A549 (cell line): ENCODE data around the gene SLC38A3. TPM values are rescaled to one million over a fixed set of nuclear protein-coding genes. Genes with fewer than 3 reads are reported as not detected.

ENCODE experiments used
- ATAC-seq, 2 experiments: fragments of 200-7000 bp in 1 of 2; fragments of >200 bp in 1 of 2; cut with Nextera tagmentation in 1 of 2; cut with Tn5 transposase in 1 of 2; 3 replicates each; pipeline versions ENCODE4 v1.8.0 to v1.9.1; 2018 to 2020; ENCODE audit warnings: mild to moderate bottlenecking in 1 of 2, moderate library complexity in 1 of 2
- CTCF ChIA-PET: fragments of 300-600 bp; sonication (Branson Sonifier 250); formaldehyde crosslinking; extraction: SDS; loops from one replicate; lab custom pipeline; 2021; ENCODE audit warnings: antibody characterized with exemption, inconsistent platforms; lab: Yijun Ruan, JAX
- POLR2A ChIA-PET: fragments of 350-600 bp; formaldehyde crosslinking; extraction: SDS; loops from one replicate; lab custom pipeline; 2021; ENCODE audit warnings: antibody characterized with exemption, inconsistent platforms; lab: Yijun Ruan, JAX
- DNase-seq, 2 experiments: peaks; one replicate each; pipeline versions ENCODE4 v3.0.0 to v3.0.0-alpha.2; 2011 to 2016; ENCODE audit warnings: low read depth in 1 of 2, low spot score in 1 of 2
- FAIRE-seq: peaks from 2 replicates; lab custom pipeline; 2011; peaks lifted over from hg19 to GRCh38; lab: Jason Lieb, UNC
- H3K27ac ChIP-seq, 2 experiments: fragments of >200 bp; sonication (Bioruptor Twin); formaldehyde crosslinking; 3 replicates each; pipeline ENCODE4 v1.5.1; 2016 to 2017
- H3K4me1 ChIP-seq: fragments of >200 bp; sonication (Bioruptor Twin); formaldehyde crosslinking; 3 replicates; pipeline ENCODE4 v1.6.1; 2016
- H3K4me2 ChIP-seq: fragments of >200 bp; sonication (Bioruptor Twin); formaldehyde crosslinking; 3 replicates; pipeline ENCODE4 v1.6.1; 2016
- H3K4me3 ChIP-seq: fragments of >200 bp; sonication (Bioruptor Twin); formaldehyde crosslinking; 3 replicates; pipeline ENCODE4 v1.5.1; 2016
- H3K9me3 ChIP-seq: fragments of >200 bp; sonication (Bioruptor Twin); formaldehyde crosslinking; 3 replicates; pipeline ENCODE4 v1.6.1; 2016
- BHLHE40 ChIP-seq: IDR thresholded peaks from 2 replicates; pipeline ENCODE4 v1.6.1; 2012; ENCODE audit warnings: low read depth, low read length, inconsistent platforms
- CHD4 ChIP-seq: fragments of 200-600 bp; sonication (generic); IDR thresholded peaks from 2 replicates; pipeline ENCODE4 v1.6.1; 2016; ENCODE audit warnings: antibody characterized with exemption, mild to moderate bottlenecking, borderline replicate concordance
- HES2 ChIP-seq: fragments of >200 bp; sonication (Bioruptor Twin); formaldehyde crosslinking; IDR thresholded peaks from 2 replicates; pipeline ENCODE4 v1.6.1; 2016
- HEYL ChIP-seq: fragments of 250-450 bp; sonication (Bioruptor Pico); IDR thresholded peaks from 2 replicates; pipeline ENCODE4 v1.8.0; 2021; ENCODE audit warnings: mild to moderate bottlenecking, moderate library complexity
- HOXB5 ChIP-seq: fragments of 250-450 bp; sonication (Bioruptor Pico); IDR thresholded peaks from 2 replicates; pipeline ENCODE4 v1.5.0; 2020; ENCODE audit warnings: mild to moderate bottlenecking, moderate library complexity
- NFE2L2 ChIP-seq: fragments of 150-350 bp; conservative IDR thresholded peaks from 2 replicates; pipeline ENCODE4 v1.6.1; 2014; ENCODE audit warnings: low read length
- NPAS2 ChIP-seq: fragments of 250-450 bp; sonication (Bioruptor Pico); IDR thresholded peaks from 2 replicates; pipeline ENCODE4 v1.8.0; 2022; ENCODE audit warnings: mild to moderate bottlenecking, moderate library complexity, borderline replicate concordance
- NR3C1 ChIP-seq: fragments of >200 bp; sonication (Bioruptor Twin); formaldehyde crosslinking; IDR thresholded peaks from 3 replicates; pipeline ENCODE4 v1.6.1; 2017
- PHF8 ChIP-seq: fragments of 200-600 bp; sonication (generic); IDR thresholded peaks from 2 replicates; pipeline ENCODE4 v1.6.1; 2016; ENCODE audit warnings: low read depth, mild to moderate bottlenecking, antibody characterized with exemption, moderate library complexity, borderline replicate concordance
- POLR2A ChIP-seq: IDR thresholded peaks from 2 replicates; pipeline ENCODE4 v1.6.1; 2012; ENCODE audit warnings: mild to moderate bottlenecking, low read length
- POLR2AphosphoS2 ChIP-seq: conservative IDR thresholded peaks from 2 replicates; pipeline ENCODE4 v1.6.1; 2012; ENCODE audit warnings: low read length, improper control_type of control experiment, inconsistent platforms
- RAD21 ChIP-seq, 2 experiments: fragments of >200 bp in 1 of 2; sonication (Bioruptor Twin) in 1 of 2; formaldehyde crosslinking in 1 of 2; IDR thresholded peaks in 1 of 2; conservative IDR thresholded peaks in 1 of 2; 2 replicates in 1 of 2; 3 replicates in 1 of 2; pipeline ENCODE4 v1.6.1; 2012 to 2018; ENCODE audit warnings: inconsistent platforms in 1 of 2
- RARB ChIP-seq: fragments of 250-450 bp; sonication (Bioruptor Pico); IDR thresholded peaks from 2 replicates; pipeline ENCODE4 v1.8.0; 2021; ENCODE audit warnings: mild to moderate bottlenecking, moderate library complexity
- RFX5 ChIP-seq: fragments of 450-650 bp; IDR thresholded peaks from 2 replicates; pipeline ENCODE4 v1.7.1; 2014; ENCODE audit warnings: antibody characterized with exemption, mild to moderate bottlenecking, moderate library complexity
- SMC3 ChIP-seq: fragments of >200 bp; sonication (Bioruptor Twin); formaldehyde crosslinking; IDR thresholded peaks from 3 replicates; pipeline ENCODE4 v1.6.1; 2018; ENCODE audit warnings: inconsistent platforms
- SREBF2 ChIP-seq: fragments of 450-650 bp; IDR thresholded peaks from 2 replicates; pipeline ENCODE4 v1.6.1; 2014; ENCODE audit warnings: mild to moderate bottlenecking, moderate library complexity
- ZC3H11A ChIP-seq: fragments of 450-650 bp; IDR thresholded peaks from 2 replicates; pipeline ENCODE4 v1.6.1; 2014; ENCODE audit warnings: antibody characterized with exemption, mild to moderate bottlenecking
- WGBS: methylation state at CpG from one replicate; pipeline ENCODE4 v1.1.6; 2017; ENCODE audit errors: missing lambda C conversion rate; 5-methylcytosine and 5-hydroxymethylcytosine counted together
- polyA plus RNA-seq, 4 experiments: library from polyadenylated mRNA; depleted of rRNA in 3 of 4; stranded (reverse); fragments of >200 nt; fragmentation: RNase III in 1 of 4; extraction: RNeasy Plus Mini Kit Qiagen cat#74134 plus additional on column Dnase treatment in 1 of 4; gene quantifications; 2 replicates in 3 of 4; 3 replicates in 1 of 4; pipeline ENCODE4 v1.2.3, GENCODE V29; 2011 to 2017
- TF ChIP-seq, protein P1 (sequence below): IDR thresholded peaks from 2 replicates; pipeline ENCODE4 v1.6.1; 2012
- TF ChIP-seq, protein P2 (sequence below): fragments of 450-650 bp; IDR thresholded peaks from 2 replicates; pipeline ENCODE4 v1.6.1; 2014; ENCODE audit warnings: antibody characterized with exemption
- TF ChIP-seq, protein P3 (sequence below): fragments of 250-450 bp; sonication (Bioruptor Pico); IDR thresholded peaks from 2 replicates; pipeline ENCODE4 v1.5.0; 2021; ENCODE audit warnings: mild to moderate bottlenecking, moderate library complexity, borderline replicate concordance
- TF ChIP-seq, protein P4 (sequence below): fragments of >200 bp; sonication (Bioruptor Twin); formaldehyde crosslinking; IDR thresholded peaks from 3 replicates; pipeline ENCODE4 v1.5.1; 2016

The SLC38A3 gene
- polyA plus RNA-seq, 2 of the 4 experiments (the other 2 are of a cell fraction) = 0.05 TPM; not detected in 1

DNA sequence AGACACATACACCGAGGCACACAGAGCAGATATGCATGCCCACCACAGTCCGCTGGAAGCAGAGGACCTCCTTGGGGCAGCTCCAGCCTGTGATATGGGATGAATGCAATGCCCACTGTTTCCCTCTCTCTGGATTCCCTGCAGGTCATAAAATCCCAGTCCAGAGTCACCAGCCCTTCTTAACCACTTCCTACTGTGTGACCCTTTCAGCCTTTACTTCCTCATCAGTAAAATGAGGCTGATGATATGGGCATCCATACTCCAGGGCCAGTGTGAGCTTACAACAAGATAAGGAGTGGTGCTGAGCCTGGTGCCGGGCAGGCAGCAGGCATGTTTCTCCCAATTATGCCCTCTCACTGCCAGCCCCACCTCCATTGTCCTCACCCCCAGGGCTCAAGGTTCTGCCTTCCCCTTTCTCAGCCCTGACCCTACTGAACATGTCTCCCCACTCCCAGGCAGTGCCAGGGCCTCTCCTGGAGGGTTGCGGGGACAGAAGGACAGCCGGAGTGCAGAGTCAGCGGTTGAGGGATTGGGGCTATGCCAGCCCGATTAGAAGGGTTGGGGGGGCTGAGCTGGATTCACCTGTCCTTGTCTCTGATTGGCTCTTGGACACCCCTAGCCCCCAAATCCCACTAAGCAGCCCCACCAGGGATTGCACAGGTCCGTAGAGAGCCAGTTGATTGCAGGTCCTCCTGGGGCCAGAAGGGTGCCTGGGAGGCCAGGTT is 14.0 kb upstream of the SLC38A3 start, which contains the start of gene GNAT1:
Gene GNAT1, plus strand, starts transcription at position 675 of the 725 bp plus-strand sequence. CDS start 116 bp downstream, outside the sequence.
- POLR2A ChIA-PET = no interaction called here
- Histone ChIP-seq H3K4me2 (no peak within 1 kb of the TSS), H3K4me3 (no peak within 1 kb of the TSS), H3K4me1 (peaks cover 13% of the 10 kb centered on the region; the same call in 2 of the 3 replicates), H3K9me3 (no peaks in the 10 kb centered on the region), H3K27ac (no peak within 1 kb of the TSS)
- DNase-seq (no peak), ATAC-seq (no peak), FAIRE-seq (no peak)
- WGBS = 34% methylated on average over 5 of the region's 8 CpGs
- CTCF ChIA-PET = interaction anchor here (1.0 to 18.7 kb wide), 17 partner anchors 9 to 133 kb away, joined by 3 to 550 read pairs (median 5); partner anchors contain the start of genes LSMEM2 and SLC38A3
- TF ChIP-seq HEYL (CRISPR knock-in tag) (no peak), RFX5 (no peak), POLR2AphosphoS2 (no peak), SREBF2 (no peak), NFE2L2 (no peak), CHD4 (no peak)
- TF ChIP-seq, protein P1, sequence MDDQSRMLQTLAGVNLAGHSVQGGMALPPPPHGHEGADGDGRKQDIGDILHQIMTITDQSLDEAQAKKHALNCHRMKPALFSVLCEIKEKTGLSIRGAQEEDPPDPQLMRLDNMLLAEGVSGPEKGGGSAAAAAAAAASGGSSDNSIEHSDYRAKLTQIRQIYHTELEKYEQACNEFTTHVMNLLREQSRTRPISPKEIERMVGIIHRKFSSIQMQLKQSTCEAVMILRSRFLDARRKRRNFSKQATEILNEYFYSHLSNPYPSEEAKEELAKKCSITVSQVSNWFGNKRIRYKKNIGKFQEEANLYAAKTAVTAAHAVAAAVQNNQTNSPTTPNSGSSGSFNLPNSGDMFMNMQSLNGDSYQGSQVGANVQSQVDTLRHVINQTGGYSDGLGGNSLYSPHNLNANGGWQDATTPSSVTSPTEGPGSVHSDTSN = no peak
- TF ChIP-seq, protein P2, sequence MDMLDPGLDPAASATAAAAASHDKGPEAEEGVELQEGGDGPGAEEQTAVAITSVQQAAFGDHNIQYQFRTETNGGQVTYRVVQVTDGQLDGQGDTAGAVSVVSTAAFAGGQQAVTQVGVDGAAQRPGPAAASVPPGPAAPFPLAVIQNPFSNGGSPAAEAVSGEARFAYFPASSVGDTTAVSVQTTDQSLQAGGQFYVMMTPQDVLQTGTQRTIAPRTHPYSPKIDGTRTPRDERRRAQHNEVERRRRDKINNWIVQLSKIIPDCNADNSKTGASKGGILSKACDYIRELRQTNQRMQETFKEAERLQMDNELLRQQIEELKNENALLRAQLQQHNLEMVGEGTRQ = no peak

- no peaks in the 10 kb centered on the region for H3K9me3 ChIP-seq
- H3K27ac ChIP-seq = no peak overlapping the region
- DNase-seq (no peak), FAIRE-seq (no peak), ATAC-seq (no peak)
- TF ChIP-seq ZC3H11A (no peak), RARB (CRISPR knock-in tag) (no peak), POLR2A (no peak), HOXB5 (no peak)
- TF ChIP-seq, protein P3, sequence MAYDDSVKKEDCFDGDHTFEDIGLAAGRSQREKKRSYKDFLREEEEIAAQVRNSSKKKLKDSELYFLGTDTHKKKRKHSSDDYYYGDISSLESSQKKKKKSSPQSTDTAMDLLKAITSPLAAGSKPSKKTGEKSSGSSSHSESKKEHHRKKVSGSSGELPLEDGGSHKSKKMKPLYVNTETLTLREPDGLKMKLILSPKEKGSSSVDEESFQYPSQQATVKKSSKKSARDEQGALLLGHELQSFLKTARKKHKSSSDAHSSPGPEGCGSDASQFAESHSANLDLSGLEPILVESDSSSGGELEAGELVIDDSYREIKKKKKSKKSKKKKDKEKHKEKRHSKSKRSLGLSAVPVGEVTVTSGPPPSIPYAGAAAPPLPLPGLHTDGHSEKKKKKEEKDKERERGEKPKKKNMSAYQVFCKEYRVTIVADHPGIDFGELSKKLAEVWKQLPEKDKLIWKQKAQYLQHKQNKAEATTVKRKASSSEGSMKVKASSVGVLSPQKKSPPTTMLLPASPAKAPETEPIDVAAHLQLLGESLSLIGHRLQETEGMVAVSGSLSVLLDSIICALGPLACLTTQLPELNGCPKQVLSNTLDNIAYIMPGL = no peak
- CTCF ChIA-PET = interaction anchor here (0.7 to 18.7 kb wide), 29 partner anchors 9 to 98 kb away, joined by 3 to 550 read pairs (median 5); partner anchors contain the start of genes GNAI2, SEMA3B and SLC38A3
- no peak overlapping the region for H3K4me2 ChIP-seq
- 100% methylated on average over 3 of the region's 8 CpGs for WGBS
- no peak overlapping the region for H3K4me3 ChIP-seq
- POLR2A ChIA-PET = no interaction called here
- peaks cover 13% of the 10 kb centered on the region; the same call in 2 of the 3 replicates for H3K4me1 ChIP-seq
These were observed 12.9 kb upstream of the SLC38A3 start for GRCh38 chr3:50192124-50192523.

GRCh38 chr3:50192689-50193141 is 12.4 kb upstream of the SLC38A3 start:
- no peaks in the 10 kb centered on the region for H3K9me3 ChIP-seq
- no peak overlapping the region for H3K4me3 ChIP-seq
- WGBS = 23% methylated on average over 18 of the region's 21 CpGs
- peak; percentile 50 to 56 for DNase-seq
- H3K4me2 ChIP-seq = no peak overlapping the region; the same call in 2 of the 3 replicates
- H3K4me1 ChIP-seq = peaks cover 13% of the 10 kb centered on the region; the same call in 2 of the 3 replicates
- FAIRE-seq = no peak
- CTCF ChIA-PET = interaction anchor here (0.5 to 18.7 kb wide), 35 partner anchors 10 to 99 kb away, joined by 3 to 550 read pairs (median 4); partner anchors contain the start of genes GNAI2, SEMA3B and SLC38A3
- peak; percentile 30 to 66; a peak in 3 of 6 replicates for ATAC-seq
- no peak for TF ChIP-seq HES2
- TF ChIP-seq, protein P4, sequence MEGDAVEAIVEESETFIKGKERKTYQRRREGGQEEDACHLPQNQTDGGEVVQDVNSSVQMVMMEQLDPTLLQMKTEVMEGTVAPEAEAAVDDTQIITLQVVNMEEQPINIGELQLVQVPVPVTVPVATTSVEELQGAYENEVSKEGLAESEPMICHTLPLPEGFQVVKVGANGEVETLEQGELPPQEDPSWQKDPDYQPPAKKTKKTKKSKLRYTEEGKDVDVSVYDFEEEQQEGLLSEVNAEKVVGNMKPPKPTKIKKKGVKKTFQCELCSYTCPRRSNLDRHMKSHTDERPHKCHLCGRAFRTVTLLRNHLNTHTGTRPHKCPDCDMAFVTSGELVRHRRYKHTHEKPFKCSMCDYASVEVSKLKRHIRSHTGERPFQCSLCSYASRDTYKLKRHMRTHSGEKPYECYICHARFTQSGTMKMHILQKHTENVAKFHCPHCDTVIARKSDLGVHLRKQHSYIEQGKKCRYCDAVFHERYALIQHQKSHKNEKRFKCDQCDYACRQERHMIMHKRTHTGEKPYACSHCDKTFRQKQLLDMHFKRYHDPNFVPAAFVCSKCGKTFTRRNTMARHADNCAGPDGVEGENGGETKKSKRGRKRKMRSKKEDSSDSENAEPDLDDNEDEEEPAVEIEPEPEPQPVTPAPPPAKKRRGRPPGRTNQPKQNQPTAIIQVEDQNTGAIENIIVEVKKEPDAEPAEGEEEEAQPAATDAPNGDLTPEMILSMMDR = peak; percentile 72
- peak; percentile 80 for TF ChIP-seq SMC3
- no peak for TF ChIP-seq BHLHE40
- no peak for TF ChIP-seq PHF8
- no peak for TF ChIP-seq NPAS2 (CRISPR knock-in tag)
- peak; percentile 78 for TF ChIP-seq RAD21 (conservative IDR thresholded peaks at IDR 0.05 in 1 of 2, IDR thresholded peaks at IDR 0.05 in 1 of 2)
- no peak for TF ChIP-seq NR3C1
- TF ChIP-seq, all 56 proteins: peak for 3
- H3K27ac ChIP-seq = no peak overlapping the region
- POLR2A ChIA-PET = no interaction called here
